Measurements from ENCODE around the gene TRPT1. TPM values are rescaled to one million over a fixed set of nuclear protein-coding genes. Genes with fewer than 3 reads are reported as not detected.

TRPT1 gene
- total RNA-seq, 1 donor from 2014 or later = 13.7 TPM

GRCh38 chr11:64229090-64229743, 3.2 kb upstream of the TRPT1 start:
- DNase-seq = no peak

- DNase-seq = no peak
Measured at GRCh38 chr11:64227405-64227956, 1.5 kb upstream of the TRPT1 start.

GRCh38 chr11:64226507-64227051, 593 bp upstream of the TRPT1 start:
- no peak for DNase-seq

- DNase-seq = no peak
Measured at GRCh38 chr11:64224891-64225607, 937 bp downstream of the TRPT1 start.

- DNase-seq = no peak
Measured at GRCh38 chr11:64224151-64224890, 1.7 kb downstream of the TRPT1 start.

- no peak for DNase-seq
Measured at GRCh38 chr11:64223001-64223651, 2.9 kb downstream of the TRPT1 start.

- no peak for DNase-seq
Measured at GRCh38 chr11:64222651-64223000, 3.4 kb downstream of the TRPT1 start.

- no peak for DNase-seq
Measured at GRCh38 chr11:64220798-64221197, 5.2 kb downstream of the TRPT1 start.

- DNase-seq = no peak
Measured at GRCh38 chr11:64220271-64220670, 5.7 kb downstream of the TRPT1 start.

GRCh38 chr11:64219755-64220154, 6.2 kb downstream of the TRPT1 start:
- DNase-seq = no peak

- no peak for DNase-seq
Measured at GRCh38 chr11:64219354-64219684, 6.7 kb downstream of the TRPT1 start.

GRCh38 chr11:64218628-64219353, 7.2 kb downstream of the TRPT1 start:
- DNase-seq = no peak

- no peak for DNase-seq
Measured at GRCh38 chr11:64216879-64217278, 9.1 kb downstream of the TRPT1 start.

GRCh38 chr11:64211181-64211872, 14.7 kb downstream of the TRPT1 start:
- DNase-seq = no peak

GRCh38 chr11:64210301-64211020, 15.5 kb downstream of the TRPT1 start:
- no peak for DNase-seq

GRCh38 chr11:64209563-64209843, 16.5 kb downstream of the TRPT1 start:
- DNase-seq = no peak

- DNase-seq = no peak
Measured at GRCh38 chr11:64208796-64209562, 17.0 kb downstream of the TRPT1 start.

GRCh38 chr11:64208086-64208795, 17.7 kb downstream of the TRPT1 start:
- no peak for DNase-seq

All from skin of body (tissue), 2 donors.